ENCODE data around the gene ATP10A.
"Not testable (repeated sequence)": the region's sequence is repeated elsewhere in the genome, so short reads cannot be mapped to it uniquely, and the experiment has no call there.

The ATP10A gene

DNA sequence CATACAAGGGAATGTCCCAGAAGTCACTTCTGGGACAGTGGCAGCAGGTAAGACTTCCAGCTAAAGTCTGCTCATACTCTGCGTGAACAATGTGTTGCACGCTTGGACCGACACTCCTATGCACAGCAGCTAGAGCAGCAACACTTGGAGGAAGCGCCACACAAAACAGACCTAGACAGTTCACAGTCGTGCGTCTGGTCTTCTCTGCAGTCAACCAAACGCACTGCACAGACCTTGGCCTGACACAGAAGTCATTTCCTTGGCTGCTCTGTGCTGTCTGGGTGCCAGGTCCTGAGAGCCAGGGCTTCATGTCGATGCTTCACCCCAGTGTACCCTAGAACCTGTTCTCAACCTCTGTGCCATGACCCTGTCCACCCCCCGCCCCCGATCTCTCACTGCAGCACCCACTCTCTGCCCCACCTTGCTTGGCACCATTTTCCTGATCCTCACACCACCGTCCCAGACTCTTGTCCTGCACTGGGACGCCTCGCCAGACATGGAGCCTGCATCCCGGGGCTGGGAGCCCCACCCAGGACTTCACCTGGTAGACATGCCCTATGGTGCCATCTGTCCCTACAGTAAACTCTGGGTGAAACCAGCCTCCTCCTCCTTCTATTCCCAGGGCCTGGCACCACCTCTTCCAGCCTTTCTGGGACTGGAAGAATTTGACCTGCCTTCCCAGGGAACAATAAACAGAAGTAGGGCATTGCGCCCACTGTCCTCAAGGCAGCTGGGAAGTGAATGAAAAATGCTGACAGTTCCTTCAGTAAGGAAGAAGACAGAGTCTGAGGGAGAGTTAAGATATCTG, 3.1 kb downstream of the ATP10A start:
- peak; percentile 31 for DNase-seq (ENCODE audit: low read depth)

DNA sequence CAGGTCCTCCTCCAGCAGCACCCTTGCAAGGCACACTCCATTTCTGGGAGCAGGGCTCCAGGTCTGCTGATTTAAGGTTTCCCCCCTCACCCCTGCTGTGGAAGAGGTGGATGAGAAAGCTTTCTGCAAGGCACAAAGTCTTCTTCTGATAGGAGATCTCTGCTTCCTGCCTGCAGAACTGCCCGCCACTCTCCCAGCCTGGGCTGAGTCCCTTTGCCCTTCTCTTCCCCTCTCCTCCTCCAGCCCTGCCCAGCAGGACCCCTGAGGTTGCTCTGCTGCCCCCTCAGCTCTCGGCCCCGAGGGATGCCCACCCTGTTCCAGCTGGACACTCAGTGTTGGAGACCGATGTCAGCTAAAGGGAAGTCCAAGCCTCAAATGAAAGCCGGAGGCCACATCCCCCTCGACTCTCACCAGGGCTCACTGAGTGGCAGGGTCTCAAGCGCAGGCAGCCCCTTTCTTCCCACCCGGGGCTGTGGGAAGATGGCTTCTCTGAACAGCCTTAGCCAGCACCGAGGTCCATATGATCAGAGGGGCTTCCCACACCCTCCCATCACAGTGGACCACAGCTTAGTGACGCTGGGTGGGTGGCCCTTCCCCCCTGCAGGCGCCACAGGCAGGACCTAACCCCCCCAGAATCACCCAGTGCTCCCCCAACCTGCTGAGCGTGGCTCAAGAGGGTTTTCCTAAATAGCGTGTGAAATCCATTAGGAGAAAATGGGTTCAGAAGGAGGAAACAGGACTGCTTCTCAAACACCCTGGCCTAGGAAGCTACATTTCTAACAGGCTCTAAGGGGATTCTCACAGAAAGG, 4.0 kb downstream of the ATP10A start:
- no peak for DNase-seq (ENCODE audit: low read depth)

DNA sequence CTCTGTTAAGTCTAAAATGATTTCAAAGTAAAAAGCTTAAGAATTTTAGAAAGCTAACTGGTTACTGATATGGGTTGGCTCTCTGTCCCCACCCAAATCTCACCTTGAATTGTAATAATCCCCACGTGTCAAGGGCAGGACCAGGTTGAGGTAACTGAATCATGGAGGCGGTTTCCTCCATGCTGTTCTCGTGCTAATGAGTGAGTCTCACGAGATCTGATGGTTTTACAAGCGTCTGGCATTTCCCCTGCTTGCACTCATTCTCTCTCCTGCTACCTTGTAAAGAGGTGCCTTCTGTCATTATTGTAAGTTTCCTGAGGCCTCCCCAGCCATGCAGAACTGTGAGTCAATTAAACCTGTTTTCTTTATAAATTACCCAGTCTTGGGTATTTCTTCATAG, 7.1 kb downstream of the ATP10A start:
- DNase-seq (ENCODE audit: low read depth), result not testable (repeated sequence)

DNA sequence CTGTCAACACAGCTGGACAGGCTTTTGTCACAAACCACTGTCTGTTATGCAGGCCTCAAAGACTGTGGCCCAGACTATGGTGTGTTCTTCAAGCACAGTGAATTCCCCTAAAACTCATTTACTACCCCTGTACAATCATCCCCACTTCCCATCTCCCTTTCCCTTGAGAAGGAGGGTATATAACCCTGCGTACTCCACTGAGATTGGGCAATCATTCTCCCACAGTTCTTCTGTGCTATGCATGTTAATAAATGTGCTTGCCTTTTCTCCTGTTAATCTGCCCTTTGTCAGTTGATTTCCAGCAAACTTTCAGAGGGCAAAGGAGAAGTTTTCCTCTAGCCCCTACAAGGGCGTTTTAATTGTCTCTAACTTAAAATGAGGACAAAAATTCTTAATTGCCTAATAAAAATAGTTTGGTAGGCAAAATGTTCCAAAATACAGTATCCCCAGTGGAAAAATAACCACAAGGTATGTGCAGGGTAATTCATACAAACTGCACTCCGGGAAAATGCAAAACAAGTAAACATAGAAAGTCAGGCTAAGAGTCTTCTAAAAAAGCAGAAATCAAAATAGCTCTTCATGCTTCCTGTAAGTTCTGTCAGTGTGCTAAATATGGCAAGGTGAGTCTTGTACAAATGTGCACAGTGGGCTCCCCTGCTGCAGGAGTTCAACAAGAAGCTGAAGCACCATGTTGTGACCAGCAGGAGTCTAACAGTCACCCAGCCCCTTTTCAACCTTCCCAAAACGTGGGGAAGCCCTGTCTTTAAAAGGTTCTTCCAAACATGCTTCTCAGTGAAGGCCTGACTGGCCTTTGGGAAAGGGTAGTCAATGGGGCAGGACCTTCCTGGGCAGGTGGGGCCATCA, 10.2 kb downstream of the ATP10A start:
- no peak for DNase-seq (ENCODE audit: low read depth)

DNA sequence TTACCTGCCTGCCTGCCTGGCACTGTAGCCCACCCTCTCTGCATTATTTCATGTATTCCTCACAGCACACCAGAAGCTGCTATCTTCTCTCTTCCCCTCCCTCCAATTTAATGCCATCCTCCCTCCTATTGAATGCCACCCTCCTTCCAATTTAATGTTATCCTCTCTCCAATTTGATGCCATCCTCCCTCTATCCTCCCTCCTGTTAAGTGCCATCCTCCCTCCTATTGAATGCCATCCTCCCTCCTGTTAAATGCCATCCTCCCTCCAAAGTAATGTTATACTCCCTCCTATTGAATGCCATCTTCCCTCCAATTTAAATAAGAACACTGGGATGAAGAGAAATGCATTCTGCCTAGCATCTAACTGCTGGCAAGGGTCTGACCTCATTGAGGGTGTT, 11.1 kb downstream of the ATP10A start:
- no peak for DNase-seq (ENCODE audit: low read depth)

DNA sequence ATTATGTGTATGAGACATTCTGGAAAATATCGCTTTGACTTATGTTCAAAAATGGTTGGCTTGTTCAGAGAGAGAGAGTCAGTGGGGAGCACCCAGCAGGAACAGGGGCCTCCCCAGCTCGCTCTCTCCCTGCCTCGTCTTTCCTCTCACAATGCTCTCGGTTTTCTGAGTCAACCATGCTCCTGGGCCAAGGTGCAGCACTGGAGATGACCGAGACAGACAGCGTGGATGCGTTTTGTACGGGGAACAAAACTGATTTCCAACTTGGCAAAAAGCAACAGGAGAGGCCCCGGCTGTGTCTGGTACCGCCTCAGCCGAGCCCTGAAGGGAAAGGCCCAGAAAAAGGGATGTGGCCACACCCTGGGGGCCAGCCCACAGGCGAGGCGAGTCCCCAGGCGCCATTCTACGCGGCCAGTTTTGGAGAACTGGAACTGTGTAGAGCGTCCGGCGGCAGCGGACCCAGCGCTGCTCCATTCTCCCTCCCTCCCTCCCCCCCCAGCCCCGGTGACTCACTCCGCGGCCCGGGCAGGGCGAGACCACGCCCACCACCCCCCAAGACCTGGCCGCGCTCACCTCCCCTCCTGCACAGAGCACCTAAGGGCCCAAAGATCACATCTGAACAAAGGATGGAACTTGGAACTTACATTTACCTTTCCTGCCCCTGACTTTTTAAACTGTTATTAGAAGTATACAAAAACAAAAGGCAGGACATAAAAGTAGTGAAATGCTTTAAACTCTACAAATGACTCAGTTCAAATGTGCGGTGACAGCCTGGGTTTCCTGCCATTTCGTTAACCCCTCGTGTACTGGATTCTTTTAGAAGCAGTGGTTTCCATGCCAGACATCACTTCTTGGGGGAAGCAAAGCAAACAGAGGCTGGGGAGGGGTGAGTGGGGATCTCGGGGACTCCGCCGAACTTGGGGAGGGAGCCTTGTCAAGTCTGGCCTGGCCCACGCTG, 12.7 kb downstream of the ATP10A start:
- DNase-seq (ENCODE audit: low read depth), result peak; percentile 56

DNA sequence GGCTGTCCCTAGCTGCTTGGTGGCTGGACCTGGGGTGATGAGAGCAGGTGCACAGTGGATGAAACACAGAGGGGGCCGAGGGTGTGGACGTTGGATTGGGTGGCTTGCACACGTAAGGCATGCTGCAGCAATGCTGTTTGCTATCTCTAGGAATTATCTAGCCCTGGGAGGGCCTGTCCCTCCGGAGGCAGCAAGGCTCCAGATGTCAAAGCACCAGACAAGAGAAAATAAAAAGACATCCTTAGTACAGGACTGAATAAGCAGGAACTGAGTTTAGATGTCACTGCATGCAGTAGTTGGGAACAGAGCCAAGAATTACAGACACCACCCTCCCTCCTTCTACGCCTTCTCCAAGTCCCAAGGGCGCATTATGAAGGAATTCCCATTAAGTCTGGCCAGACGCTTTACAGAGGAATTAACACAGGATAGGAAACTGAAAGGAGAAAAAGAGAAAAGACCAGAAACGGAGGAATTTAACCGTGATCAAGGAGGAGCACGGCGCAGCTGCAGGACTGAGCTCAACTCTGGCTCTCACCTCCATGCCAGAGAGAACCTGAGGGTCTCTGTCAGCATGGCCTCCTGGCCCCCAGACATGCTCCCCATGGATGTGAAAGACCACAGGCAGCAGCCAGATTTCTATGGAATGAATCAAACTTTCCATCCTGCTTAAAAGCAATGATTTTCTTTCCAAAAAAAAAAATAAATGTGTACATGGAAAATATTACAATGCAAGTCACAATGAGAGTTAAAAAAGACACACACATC, 13.8 kb downstream of the ATP10A start:
- DNase-seq (ENCODE audit: low read depth), result no peak

DNA sequence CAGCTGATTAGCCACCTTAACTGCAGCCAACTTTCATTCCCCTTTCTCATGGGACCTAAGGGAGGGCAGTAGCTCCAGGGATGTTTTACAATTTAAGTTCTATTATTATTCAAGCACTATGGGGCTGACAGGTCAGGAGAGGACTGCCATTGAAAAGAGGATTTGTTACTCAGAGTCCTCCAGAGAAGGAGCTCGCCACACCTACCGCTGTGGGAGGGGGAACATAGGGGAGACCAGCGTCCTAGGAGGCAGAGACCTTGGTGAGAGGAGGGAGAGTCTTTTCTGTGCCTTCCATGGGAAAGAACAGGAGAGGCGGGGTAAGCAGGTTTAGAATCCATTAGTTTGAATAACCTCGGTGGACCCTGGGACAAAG, 14.4 kb downstream of the ATP10A start:
- DNase-seq (ENCODE audit: low read depth), result no peak

DNA sequence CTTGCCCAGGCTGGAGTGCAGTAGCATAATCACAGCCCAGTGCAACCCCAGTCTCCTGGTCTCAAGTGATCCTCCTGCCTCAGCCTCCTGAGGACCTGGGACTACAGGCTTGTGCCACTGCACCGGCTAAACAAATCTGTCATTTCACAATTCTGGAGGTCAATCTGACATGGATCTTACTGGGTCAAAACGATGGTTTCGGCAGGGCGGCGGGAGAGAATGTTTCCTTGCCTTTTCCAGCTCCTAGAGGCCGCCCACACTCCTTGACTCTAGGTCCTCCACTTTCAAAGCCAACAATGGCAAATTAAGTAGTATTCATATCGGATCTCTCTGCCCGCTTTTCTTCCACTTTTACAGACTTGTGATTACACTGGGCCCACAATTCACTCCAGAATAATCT, 14.8 kb downstream of the ATP10A start:
- no peak for DNase-seq (ENCODE audit: low read depth)

DNA sequence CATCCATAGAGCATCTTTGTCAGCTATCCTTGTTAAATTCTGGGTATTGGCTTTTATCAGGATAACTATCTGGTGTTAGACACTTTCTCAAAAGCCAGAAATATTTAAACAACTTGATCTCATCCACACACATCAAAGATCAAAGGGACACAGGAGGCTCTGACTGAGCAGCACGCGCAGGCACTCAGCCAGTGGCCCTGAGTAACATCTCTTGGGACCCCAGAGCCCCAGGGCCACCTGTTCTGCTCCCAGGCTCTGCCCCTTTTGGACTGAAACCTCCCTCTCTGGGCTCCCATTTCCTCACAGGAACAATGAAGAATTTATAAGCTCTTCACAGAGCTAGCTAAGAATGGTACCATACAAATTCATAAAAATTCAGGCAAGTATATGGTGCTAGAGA, 16.1 kb downstream of the ATP10A start:
- DNase-seq (ENCODE audit: low read depth), result no peak

DNA sequence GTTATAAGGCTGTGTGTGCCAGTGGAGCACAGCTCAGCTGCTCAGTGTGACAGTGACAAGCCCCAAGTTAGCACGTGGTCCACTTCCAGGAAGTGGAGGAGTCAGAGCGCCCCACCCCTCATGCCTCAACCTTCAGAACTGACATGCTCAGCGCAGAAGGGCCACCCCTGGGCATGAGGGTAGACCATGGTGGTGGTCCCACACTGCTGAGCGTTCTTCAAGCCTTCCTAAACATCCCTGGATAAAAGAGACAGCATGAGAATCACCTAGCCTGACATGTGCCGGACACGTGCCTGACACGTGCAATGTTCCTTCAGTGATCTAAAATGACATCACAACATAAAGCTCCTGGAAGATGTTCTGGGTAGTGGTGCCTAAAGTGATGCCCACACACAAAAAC, 16.8 kb downstream of the ATP10A start:
- peak; percentile 38 for DNase-seq (ENCODE audit: low read depth)

DNA sequence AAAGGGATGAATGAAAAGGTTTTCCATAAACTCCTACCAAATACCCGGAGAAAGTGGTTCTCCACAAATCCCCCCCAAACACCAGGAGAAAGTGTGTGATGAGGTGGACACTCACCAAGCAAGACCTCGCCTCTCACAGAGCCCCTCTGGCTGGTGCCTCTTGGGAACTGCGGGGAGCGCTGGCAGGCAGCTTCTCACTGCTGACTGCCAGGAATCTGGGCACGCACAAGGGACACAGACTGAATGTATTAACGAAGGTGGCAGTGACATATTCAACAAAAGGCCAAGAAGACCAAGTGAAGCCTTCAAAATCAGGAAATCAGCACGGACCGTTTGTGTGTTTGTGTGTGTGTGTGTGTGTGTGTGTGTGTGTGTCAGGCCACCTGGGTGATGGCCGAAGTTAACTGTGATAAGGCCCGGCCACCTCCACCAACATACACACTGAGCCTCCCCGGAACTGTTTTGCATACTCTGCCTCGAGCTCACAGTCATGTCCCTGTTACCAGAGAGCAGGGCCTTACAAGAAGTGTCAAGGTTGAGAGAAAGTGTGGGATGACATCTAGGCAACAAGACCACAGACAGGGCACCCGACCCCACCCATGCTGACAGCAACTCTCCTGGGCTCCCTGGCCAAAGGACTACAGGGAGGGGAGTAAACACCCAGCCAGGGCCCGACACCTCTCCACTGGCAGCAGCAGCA, 18.0 kb downstream of the ATP10A start:
- DNase-seq (ENCODE audit: low read depth), result no peak

DNA sequence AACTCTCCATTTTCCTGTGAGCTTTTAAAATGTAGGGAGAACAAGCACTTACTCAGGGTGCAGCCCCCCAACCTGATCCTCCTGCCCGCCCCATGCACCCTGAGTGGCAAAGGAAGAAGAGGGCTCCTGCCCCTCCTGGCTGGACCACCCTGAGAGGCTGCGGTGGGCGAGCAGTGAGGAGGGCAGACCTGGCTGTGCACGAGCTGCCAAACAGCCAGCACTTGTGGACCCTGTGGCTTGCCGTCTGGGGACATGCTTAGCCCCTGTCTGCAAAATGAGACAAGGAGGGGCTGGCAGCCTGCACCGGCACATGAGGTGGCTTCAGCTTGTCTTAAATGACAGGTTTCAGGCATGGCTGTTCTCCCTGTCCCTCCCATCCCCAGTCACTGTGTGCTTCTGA, 18.6 kb downstream of the ATP10A start:
- no peak for DNase-seq (ENCODE audit: low read depth)

DNA sequence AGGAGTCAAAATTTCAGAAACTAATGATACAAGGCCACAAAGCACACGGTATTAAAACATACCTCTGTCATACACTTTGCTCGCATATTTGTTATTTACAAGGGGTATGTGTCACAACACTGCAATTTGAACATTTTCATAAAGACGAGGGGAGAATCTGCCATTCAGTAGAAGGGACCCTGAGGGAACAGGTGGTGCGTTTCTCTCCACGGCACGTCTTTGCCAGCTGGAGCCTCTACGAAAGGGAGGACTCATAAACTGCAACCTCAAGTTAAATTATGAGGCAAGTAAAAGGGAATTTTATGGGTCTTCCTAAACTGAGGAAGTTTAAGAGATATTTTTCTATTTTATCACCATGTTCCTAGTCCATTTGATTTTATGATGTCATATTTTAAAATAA, 19.1 kb downstream of the ATP10A start:
- DNase-seq (ENCODE audit: low read depth), result no peak

DNA sequence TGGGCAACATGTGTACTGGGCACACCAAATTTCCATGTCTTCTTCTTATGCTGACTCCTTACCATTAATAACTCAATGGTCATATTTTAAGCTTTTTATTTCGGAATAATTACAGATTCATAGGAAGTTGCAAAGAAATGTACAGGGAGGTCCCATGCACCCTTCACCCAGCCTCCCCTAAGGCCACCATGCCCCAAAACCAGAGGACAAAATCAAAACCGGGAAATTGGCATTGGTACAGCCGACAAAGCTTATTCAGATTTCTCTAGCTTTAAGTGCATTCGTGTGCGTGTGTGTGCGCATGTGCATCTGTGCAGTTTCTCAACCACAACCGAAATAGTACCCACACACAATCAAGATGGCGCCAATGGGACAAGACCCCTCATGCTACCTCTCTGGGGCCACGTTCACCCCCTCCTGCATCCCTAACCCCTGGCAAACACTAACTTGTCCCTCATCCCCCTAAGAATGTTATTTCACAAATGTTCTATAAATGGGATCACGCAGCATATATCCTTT, 23.4 kb downstream of the ATP10A start:
- no peak for DNase-seq (ENCODE audit: low read depth)

DNA sequence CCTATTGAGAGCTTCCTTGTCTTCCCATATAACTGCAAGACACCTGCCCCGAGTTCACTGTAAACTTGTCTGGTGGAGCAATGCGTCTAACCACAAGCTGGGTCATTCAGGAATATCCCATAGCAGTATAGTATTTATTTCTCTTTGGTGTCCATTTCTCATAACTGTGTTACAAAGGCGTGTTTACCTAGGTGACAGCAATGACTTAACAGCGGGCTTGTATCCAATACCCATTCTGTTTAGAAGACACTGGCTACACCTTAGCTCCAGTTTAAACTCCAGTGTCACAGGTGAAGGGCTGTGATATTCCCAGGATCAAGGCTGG, 24.3 kb downstream of the ATP10A start:
- DNase-seq (ENCODE audit: low read depth), result no peak

DNA sequence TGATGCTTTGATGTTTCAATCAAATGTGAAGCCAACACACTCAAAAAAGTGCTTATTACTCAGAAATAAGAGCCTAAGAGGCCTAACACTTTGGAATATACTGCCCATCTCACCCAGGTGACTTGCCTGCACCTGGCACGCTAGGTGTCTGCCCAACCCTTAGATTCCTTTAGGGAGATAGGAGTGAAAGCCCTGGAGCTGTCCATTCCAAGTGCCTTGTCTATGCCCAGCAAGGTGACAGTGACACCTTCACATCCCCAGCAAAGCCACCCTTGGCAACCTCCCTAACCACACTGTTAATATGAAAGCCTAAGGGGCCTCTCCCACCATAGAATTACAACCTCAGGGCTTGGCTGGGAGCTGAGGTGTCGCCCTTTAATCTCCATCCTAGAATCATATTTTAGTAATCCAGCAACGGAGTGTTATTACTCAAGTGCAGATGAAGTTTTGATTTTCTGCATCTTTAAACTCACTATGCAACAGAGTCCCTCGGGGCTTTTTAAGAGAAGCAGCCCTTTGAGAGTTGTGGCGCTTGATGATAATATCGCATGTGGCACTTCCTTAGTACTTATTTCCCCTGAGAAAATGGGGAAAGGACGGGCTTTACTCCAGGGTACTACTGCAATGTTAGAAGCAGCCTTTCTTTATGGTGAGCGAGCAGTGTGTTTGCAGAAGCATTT, 24.8 kb downstream of the ATP10A start:
- no peak for DNase-seq (ENCODE audit: low read depth)

DNA sequence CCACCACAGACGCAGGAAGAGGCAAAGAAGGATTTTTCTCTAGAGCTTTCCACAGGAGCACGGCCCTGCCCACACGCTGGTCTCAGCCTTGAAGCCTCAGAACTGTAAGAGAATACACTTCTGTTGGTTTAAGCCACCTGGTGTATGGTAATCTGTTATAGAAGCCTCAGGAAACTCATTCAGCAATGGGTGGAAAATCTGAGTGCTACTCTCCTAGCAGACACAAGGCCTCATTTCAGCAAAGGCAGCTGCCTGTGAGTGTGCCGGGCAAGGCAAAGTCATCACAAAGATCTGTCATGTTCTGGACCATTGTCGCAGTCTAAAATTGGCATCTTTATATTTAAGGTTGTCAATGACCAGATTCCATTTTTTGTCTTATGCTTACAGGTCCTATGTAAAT, 31.0 kb downstream of the ATP10A start:
- DNase-seq (ENCODE audit: low read depth), result no peak

DNA sequence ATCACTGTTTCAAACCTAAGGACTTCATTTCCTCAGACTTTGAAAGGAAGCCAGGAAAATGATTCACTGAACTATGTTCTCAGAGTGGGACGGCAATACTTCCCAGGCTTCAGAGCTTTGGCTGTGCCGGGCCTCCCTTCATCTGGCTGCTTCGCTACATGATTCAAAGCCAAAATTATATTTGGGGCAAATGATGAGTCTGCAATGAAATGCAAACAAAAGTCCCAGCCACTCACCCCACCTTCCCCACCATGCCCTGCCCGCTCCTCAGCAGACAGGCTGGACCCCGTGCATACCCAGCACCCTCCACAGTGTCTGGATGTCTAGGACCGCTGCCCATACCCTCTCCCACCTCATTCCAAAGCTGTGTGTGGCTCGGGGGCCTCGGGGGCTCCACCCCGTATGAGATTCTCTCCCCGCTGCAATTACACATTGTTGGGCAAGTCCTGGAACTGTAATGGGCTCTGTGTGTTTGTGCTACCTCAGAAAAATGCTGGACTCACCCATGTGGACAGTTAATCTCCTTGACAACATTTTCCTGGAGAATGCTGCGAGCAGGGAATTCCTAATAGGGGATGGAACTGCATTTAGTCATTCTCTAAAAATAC, 32.2 kb downstream of the ATP10A start:
- DNase-seq (ENCODE audit: low read depth), result no peak

Measured in T follicular helper cell (primary cell).